Stimulated activated CD4-positive, alpha-beta T cell treated with anti-CD3 and anti-CD28 coated beads, Interleukin-2, amount 100 ng/mL, for 24 hours (primary cell): ENCODE data around the gene LRRC3.

Experiments used
- DNase-seq, 2 donors: peaks; one replicate each; pipeline ENCODE4 v3.0.0-alpha.2; 2020

The LRRC3 gene

DNA sequence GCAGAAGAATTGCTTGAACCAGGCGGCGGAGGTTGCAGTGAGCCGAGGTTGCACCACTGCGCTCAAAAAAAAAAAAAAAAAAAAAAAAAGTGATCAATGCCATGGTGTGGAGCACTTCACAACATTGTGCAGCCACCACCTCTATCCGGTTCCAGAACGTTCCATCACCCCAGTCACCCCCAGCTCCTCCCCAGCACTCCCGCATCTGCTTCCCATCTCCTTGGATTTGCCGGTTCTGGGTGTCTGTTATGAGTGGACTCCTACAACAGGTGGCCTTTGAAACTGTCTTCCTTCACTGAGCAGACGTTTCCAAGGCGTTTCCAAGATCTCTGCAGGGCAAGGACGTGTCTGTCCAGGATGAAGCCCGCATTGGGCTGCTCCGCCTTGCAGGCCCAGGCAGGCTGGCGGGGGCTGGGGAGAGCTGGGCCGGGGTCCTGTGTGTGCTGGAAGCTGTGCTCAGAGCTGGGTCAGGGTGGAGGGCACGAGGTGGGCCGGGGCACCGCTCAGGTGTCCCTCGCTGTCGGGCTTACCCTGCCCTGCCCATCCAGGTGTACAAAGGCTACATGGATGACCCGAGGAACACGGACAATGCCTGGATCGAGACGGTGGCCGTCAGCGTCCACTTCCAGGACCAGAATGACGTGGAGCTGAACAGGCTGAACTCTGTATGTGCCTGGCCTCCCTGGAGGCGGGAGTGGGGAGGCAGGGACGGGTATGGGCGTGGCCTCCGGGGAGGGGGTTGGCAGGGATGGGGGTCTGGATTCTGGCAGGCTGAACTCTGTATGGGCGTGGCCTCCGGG is 14.9 kb upstream of the LRRC3 start:
- no peak for DNase-seq

- DNase-seq, result no peak
Observed at GRCh38 chr21:44441041-44441400, 14.3 kb upstream of the LRRC3 start.

DNA sequence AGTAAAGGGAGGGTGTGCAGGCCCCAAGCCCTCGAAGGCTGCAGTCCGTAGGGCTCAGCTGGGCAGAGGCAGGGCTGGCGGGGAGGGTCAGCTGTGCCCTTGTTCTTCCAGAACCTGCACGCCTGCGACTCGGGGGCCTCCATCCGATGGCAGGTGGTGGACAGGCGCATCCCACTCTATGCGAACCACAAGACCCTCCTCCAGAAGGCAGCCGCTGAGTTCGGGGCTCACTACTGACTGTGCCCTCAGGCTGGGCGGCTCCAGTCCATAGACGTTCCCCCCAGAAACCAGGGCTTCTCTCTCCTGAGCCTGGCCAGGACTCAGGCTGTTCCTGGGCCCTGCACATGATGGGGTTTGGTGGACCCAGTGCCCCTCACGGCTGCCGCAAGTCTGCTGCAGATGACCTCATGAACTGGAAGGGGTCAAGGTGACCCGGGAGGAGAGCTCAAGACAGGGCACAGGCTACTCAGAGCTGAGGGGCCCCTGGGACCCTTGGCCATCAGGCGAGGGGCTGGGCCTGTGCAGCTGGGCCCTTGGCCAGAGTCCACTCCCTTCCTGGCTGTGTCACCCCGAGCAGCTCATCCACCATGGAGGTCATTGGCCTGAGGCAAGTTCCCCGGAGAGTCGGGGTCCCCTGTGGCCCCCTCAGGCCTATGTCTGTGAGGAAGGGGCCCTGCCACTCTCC is 13.6 kb upstream of the LRRC3 start:
- DNase-seq, result no peak

- no peak for DNase-seq
Observed at GRCh38 chr21:44442266-44443125, 12.8 kb upstream of the LRRC3 start.

DNA sequence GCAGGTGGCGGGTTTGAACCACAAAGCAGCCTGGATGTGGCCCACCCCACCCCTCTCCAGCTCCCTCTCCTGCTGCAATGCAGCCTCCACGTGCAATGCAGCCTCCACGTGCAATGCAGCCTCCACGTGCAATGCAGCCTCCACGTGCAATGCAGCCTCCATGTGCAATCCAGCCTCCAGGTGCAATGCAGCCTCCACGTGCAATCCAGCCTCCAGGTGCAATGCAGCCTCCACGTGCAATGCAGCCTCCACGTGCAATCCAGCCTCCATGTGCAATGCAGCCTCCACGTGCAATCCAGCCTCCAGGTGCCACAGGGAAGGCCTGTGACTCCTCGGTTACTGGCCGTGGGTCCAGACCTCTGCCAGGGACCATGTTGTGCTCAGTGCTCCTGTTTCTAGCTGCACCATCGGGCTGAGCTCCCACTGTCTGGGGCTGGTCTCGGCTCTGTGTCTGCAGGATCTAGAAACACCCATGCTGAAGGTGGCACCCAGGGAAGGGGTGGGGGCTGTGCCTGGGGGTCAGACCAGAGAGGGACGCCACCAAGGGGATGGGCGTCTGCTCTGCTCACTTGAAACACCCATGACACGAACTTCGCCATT is 11.9 kb upstream of the LRRC3 start:
- no peak for DNase-seq

DNA sequence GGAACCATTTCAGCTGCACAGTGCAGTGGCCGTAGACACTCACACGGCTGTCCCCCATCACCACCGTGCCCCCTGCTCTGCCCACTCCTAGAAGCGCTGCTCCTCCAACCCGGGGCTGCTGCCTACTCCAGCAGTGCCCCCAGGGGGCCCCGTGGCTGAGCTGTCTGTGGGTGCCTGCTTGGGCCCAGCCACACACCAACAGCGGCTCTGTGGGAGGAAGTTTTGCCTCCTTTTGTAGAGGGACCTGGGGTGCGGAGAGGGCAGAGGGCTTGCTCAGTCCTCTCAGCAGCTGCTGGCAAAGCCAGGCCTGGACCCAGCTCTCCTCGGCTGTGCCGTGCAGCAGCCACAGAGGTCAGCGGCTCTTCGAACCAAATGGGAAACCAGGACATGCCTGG is 11.4 kb upstream of the LRRC3 start:
- no peak for DNase-seq

DNA sequence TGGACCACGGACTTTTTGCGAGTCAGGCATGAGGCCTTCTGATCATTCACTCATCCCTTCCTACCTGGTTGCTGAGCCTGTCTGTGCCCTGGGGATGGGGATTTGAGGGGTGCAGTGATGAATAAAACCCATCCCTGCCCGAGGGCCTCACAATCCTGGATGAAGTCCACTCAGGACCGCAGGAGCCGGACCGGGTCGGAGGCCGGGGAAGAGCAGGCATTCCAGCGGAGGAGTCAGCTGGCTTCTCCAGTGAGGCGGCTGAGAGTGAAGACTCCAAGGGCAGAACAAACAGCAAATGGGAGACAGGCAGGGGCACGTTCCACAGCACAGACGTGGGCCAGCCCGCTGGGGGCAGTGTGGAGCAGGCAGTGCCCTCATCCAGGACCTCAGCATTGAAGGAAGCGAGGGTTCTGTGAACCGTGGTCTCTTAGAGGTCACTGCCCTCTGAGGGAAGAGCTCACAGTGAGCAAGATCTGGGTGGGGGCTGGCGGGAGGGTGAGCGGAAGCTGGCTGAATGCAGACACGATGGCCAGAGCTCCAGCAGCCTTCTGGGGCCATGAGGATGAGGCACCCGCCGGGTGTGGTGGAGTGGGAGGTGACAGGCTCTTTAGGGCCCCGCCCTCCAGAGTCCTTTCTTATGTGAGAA is 10.9 kb upstream of the LRRC3 start:
- peak in 1 of 2 donors; percentile 21 for DNase-seq

GRCh38 chr21:44445145-44445812 is 10.0 kb upstream of the LRRC3 start:
- no peak for DNase-seq

- DNase-seq, result no peak
Observed at GRCh38 chr21:44448651-44449131, 6.6 kb upstream of the LRRC3 start.

DNA sequence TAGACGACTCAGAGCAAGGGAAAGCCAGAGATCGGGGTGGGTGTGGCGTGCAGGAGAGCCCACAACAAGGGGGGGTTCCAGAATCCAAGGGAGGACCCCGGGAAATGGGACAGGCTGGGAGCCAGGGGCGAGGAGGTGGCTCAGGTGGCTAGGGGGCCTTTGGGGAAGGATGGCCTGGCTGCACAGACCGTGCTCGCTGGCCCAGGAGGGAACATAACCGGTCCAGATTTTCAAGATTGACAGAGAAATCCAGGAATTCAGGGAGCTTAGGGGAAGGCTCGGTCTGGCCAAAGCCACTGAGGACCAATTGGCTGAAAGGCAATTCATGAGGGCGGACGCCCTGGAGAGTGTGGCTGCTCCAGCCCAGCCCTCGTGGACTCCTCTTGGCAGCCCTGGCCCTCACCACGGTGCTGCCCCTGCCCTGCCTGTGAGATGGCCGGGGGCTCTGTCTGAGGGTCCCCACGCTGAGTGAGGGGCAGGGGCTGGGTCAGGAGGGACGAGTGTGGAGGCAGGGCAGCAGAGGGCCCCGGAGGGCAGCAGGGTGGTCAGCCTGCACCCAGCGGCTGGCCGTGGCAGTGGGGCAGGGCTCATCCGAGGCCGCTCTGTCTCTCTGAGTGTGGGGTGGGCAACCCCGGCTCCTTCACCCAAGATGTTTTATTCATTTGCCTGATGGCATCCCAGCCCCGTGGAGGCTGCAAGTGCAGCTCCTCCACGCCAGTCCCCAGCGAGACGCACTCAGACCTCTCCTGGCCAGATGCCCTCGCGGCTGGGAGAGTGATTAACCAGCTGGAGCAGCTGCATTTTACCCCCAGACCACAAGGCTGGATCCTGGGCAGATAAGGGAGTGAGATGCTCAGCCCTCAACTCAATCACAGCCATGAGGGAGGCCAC is 5.6 kb upstream of the LRRC3 start:
- no peak for DNase-seq

- no peak for DNase-seq
Observed at GRCh38 chr21:44450402-44450801, 4.9 kb upstream of the LRRC3 start.

DNA sequence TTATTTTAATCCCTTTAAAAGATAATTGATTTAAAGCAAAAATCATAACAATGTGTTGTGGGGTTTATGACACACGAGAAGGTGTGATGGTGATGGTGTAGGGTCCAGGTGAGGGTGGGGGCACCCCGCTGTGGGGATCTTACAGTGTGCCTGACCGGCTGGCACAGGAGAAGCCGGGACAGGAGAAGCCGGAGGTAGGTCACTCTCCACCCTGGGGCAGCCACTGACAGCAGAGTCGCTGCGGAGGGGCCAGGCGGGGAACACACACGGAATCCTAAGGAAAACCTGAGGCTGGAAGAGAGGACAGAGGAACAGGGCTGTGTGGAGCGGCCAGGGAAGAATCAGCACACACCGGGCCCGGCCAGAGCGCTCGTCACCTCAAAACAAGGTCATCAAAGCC is 4.3 kb upstream of the LRRC3 start:
- no peak for DNase-seq

DNA sequence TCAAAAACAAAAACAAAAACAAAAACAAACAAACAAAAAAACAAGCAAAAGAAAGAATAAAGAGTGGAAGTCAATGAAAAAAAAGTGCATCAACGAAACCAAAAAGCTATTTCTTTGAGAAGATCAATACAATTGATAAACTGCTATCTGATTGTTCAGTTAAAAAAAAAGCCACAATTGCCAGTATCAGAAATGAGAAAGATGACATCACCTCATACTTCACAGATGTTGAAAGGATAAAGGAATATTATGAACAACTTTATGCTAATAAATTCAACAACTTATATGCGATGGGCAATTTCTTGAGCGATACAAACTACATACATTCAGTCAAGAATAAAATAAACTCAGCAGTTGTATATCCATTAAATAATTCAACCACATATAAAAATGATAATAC is 2.2 kb upstream of the LRRC3 start:
- no peak for DNase-seq

- no peak for DNase-seq
Observed at GRCh38 chr21:44454058-44454457, 1.3 kb upstream of the LRRC3 start.

DNA sequence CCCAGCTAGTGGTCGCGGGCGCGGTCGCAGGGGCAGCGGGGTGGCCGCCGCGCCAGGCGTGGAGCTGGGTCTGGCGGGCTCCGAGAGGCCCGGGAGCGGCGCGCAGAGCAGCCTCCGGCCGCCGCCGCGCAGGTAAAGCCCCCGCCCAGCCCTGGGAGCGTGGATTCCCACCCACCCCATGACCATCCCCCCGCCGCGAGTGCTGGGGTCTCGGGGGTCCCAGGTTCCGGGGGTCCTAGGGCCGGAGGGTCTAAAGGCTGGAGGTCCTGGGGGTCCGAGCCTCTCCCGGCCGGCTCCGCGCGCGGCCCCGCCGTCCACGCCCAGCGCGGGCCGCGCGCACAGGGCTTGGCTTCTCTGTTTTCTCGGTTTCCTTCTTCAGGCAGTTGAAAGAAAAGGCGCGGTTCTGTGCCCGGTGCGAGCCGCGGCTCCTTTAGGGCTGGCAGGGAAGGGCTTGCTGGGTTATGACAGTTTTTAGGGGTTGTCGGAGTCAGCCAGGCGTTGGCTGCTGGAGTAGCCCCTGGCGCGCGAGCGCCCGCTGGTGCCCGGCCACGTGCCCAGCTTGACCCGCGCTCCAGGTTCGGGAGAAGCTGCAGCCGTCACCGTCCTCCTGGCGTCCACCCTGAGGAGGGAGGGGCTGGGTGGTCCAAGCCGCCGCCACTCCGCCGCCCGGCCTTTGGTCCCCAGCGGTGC is 359 bp downstream of the LRRC3 start:
- DNase-seq, result peak; percentile 30 to 48

DNA sequence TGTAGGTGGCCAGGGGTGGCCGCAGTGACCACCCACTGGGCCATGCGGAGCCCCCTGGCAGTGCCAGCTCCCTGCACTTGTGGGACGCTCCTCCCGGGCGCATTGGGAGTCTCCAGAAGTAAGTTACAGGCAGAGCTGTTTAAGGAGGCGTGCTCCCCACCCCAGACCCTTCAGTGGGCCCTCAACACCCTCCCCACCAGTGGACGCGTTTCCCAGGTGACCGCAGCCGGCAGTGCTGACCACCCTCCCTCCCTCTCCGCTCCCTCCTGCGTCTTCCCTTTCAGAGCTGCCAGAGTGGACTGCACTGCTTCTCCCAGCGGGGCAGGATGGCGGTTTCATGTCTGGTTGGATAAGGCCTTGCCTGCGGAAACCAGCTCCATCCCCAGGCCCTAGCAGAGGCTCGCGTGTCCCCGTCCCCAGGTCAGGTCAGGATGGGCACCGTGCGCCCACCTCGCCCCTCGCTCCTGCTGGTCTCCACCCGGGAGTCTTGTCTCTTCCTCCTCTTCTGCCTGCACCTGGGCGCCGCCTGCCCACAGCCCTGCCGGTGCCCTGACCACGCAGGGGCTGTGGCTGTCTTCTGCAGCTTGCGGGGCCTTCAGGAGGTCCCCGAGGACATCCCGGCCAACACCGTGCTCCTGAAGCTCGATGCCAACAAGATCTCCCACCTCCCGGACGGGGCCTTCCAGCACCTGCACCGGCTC is 1.1 kb downstream of the LRRC3 start:
- DNase-seq, result no peak

DNA sequence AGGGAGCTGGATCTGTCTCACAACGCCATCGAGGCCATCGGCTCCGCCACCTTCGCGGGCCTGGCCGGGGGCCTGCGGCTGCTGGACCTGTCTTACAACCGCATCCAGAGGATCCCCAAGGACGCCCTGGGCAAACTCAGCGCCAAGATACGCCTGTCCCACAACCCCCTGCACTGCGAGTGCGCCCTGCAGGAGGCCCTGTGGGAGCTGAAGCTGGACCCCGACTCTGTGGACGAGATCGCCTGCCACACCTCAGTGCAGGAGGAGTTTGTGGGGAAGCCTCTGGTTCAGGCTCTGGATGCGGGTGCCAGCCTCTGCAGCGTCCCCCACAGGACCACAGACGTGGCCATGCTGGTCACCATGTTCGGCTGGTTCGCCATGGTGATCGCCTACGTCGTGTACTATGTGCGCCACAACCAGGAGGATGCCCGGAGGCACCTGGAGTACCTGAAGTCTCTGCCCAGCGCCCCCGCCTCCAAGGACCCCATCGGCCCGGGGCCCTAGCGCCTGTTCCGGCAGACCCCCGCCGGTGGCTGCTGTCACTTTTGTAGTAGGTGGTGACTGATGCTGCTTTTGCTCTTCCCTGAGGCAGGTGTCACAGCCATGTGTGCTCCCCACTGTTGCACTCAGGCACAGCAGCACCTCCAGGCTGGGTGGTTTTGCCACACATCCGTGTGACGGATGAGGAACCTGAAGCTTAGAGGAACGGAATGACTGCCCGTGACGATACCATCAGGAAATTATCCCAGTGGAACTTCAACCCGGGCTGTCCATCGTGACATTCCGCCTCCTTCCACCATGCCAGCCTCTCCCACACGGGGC is 1.8 kb downstream of the LRRC3 start:
- no peak for DNase-seq

DNA sequence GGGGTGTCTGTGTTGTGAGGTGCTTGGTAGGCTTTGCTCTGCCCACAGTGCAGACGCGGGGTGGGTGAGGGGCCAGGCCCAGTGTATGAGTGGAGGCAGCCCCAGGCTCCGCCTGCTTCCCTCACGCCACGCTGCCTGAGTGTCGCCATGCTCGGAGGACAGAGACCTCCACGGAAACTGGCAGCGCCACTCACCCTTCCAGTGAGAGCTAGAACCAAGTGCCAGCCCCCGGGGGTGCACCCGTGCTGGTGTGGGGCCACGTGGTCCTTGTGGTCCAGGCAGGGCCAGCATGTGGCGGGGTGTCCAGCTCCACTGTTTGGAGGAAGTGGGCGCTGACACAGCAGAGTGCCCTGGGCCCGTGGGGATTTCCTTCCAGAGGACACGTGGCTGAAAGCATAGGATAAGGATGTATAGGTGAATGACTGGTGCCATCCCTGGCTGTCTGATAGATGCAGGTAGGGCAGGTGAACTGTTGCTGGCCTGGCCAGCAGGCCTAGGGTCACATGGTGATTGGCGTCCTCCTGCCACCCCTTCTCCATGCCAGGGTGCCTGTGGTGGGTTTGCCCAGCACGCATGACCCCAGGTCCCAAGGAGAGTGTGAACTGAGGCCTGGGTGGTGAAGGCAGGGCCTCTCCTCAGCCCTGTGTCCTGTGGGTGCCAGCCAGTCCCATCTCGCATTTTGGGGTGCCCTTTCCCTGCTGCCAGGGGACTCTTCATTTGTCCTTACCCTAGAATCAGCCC is 3.8 kb downstream of the LRRC3 start:
- DNase-seq, result no peak
